Trophoblast cell (in vitro differentiated cells and primary cell): ENCODE data around the gene COL23A1.

Experiments
- DNase-seq, 2 donors: peaks; one replicate each; pipeline ENCODE4 v3.0.0-alpha.2; 2016
- H2AFZ ChIP-seq: 2 replicates; pipeline ENCODE4 v1.6.1; 2013; ENCODE audit warnings: low read length, moderate library complexity, mild to moderate bottlenecking; ENCODE audit not compliant: insufficient read depth, poor library complexity
- H2AK5ac ChIP-seq: 2 replicates; pipeline ENCODE4 v1.6.1; 2013; ENCODE audit warnings: mild to moderate bottlenecking, low read length
- H2BK120ac ChIP-seq: 2 replicates; pipeline ENCODE4 v1.6.1; 2013; ENCODE audit warnings: low read length, mild to moderate bottlenecking, moderate library complexity; ENCODE audit not compliant: insufficient read depth, poor library complexity
- H2BK12ac ChIP-seq: 2 replicates; pipeline ENCODE4 v1.6.1; 2013; ENCODE audit warnings: mild to moderate bottlenecking, low read length, moderate library complexity
- H2BK5ac ChIP-seq: 2 replicates; pipeline ENCODE4 v1.6.1; 2013; ENCODE audit warnings: low read length, low read depth, moderate library complexity, mild to moderate bottlenecking; ENCODE audit not compliant: poor library complexity
- H3K14ac ChIP-seq: 2 replicates; pipeline ENCODE4 v1.6.1; 2013; ENCODE audit warnings: mild to moderate bottlenecking, low read length
- H3K18ac ChIP-seq: 2 replicates; pipeline ENCODE4 v1.6.1; 2013; ENCODE audit warnings: mild to moderate bottlenecking, low read length
- H3K23ac ChIP-seq: 2 replicates; pipeline ENCODE4 v1.6.1; 2013; ENCODE audit warnings: low read length
- H3K27ac ChIP-seq: 2 replicates; pipeline ENCODE4 v1.5.1; 2013; ENCODE audit warnings: low read depth, mild to moderate bottlenecking, inconsistent platforms, low read length, moderate library complexity
- H3K27me3 ChIP-seq: 2 replicates; pipeline ENCODE4 v1.6.1; 2013; ENCODE audit warnings: inconsistent platforms, mild to moderate bottlenecking, low read length, moderate library complexity; ENCODE audit not compliant: insufficient read depth
- H3K36me3 ChIP-seq, 2 experiments: 1 replicate in 1 of 2; 2 replicates in 1 of 2; pipeline ENCODE4 v1.6.1; 2013; ENCODE audit warnings: low read length in 2 of 2, mild to moderate bottlenecking in 2 of 2, moderate library complexity in 1 of 2; ENCODE audit not compliant: insufficient read depth in 2 of 2, control insufficient read depth in 1 of 2
- H3K4ac ChIP-seq: 2 replicates; pipeline ENCODE4 v1.6.1; 2013; ENCODE audit warnings: low read depth, mild to moderate bottlenecking, low read length, moderate library complexity
- H3K4me1 ChIP-seq, 2 experiments: 1 replicate in 1 of 2; 2 replicates in 1 of 2; pipeline ENCODE4 v1.6.1; 2013; ENCODE audit warnings: low read length in 2 of 2, mild to moderate bottlenecking in 2 of 2, moderate library complexity in 1 of 2; ENCODE audit not compliant: insufficient read depth in 2 of 2, control insufficient read depth in 1 of 2
- H3K4me2 ChIP-seq: 2 replicates; pipeline ENCODE4 v1.6.1; 2013; ENCODE audit warnings: inconsistent platforms, mild to moderate bottlenecking, low read length, moderate library complexity
- H3K4me3 ChIP-seq: 2 replicates; pipeline ENCODE4 v1.5.1; 2013; ENCODE audit warnings: mild to moderate bottlenecking, low read depth, low read length, inconsistent platforms
- H3K79me1 ChIP-seq: one replicate; pipeline ENCODE4 v1.6.1; 2013; ENCODE audit warnings: low read length
- H3K79me2 ChIP-seq: 2 replicates; pipeline ENCODE4 v1.6.1; 2013; ENCODE audit warnings: low read length, mild to moderate bottlenecking; ENCODE audit not compliant: control insufficient read depth, insufficient read depth, poor library complexity
- H3K9ac ChIP-seq: 2 replicates; pipeline ENCODE4 v1.6.1; 2013; ENCODE audit warnings: mild to moderate bottlenecking, low read length
- H3K9me3 ChIP-seq: 2 replicates; pipeline ENCODE4 v1.6.1; 2013; ENCODE audit warnings: low read depth, mild to moderate bottlenecking, control low read depth, inconsistent platforms, low read length; ENCODE audit not compliant: insufficient read depth
- H4K12ac ChIP-seq: 2 replicates; pipeline ENCODE4 v1.6.1; 2013; ENCODE audit warnings: low read depth, mild to moderate bottlenecking, low read length, moderate library complexity
- H4K8ac ChIP-seq: 2 replicates; pipeline ENCODE4 v1.6.1; 2013; ENCODE audit warnings: low read depth, mild to moderate bottlenecking, low read length, moderate library complexity
- H4K91ac ChIP-seq: one replicate; pipeline ENCODE4 v1.6.1; 2013; ENCODE audit warnings: low read depth, mild to moderate bottlenecking, low read length, moderate library complexity
- WGBS: extraction: QIAGEN DNeasy Blood & Tissue Kit; methylation state at CpG from one replicate; pipeline ENCODE4 v1.1.7; 2013; ENCODE audit warnings: missing lambda C conversion rate; ENCODE audit not compliant: insufficient read length, insufficient coverage; ENCODE audit errors: extremely low coverage; 5-methylcytosine and 5-hydroxymethylcytosine counted together

The COL23A1 gene

GRCh38 chr5:178434851-178435250 lies 155.3 kb downstream of the COL23A1 start:
- no peak overlapping the region for H3K18ac ChIP-seq
- H4K91ac ChIP-seq = no peak overlapping the region
- H3K79me2 ChIP-seq = no peaks in the 10 kb centered on the region
- no peaks in the 10 kb centered on the region for H3K27me3 ChIP-seq
- H4K8ac ChIP-seq = no peak overlapping the region
- no peak overlapping the region for H3K4me3 ChIP-seq
- no peak overlapping the region for H3K4me2 ChIP-seq
- H3K4me1 ChIP-seq = peaks cover 0 to 3% of the 10 kb centered on the region in 2 experiments
- no peak overlapping the region for H2BK120ac ChIP-seq
- no peak overlapping the region for H4K12ac ChIP-seq
- H3K79me1 ChIP-seq = no peaks in the 10 kb centered on the region
- H3K9ac ChIP-seq = no peak overlapping the region
- H3K4ac ChIP-seq = no peak overlapping the region
- no peaks in the 10 kb centered on the region for H3K36me3 ChIP-seq
- no peak overlapping the region for H3K14ac ChIP-seq
- H2AFZ ChIP-seq = no peak overlapping the region
- H3K9me3 ChIP-seq = peaks cover 4% of the 10 kb centered on the region
- H3K23ac ChIP-seq = no peak overlapping the region
- WGBS = no CpG with 5 or more reads among the region's 17 CpGs
- no peak overlapping the region for H3K27ac ChIP-seq
- H2BK5ac ChIP-seq = no peak overlapping the region
- no peak overlapping the region for H2BK12ac ChIP-seq
- DNase-seq = no peak
- no peak overlapping the region for H2AK5ac ChIP-seq

GRCh38 chr5:178434016-178434761 lies 156.0 kb downstream of the COL23A1 start:
- Histone ChIP-seq H3K4me1 (peaks cover 0 to 3% of the 10 kb centered on the region in 2 experiments), H3K4ac (no peak overlapping the region), H3K79me2 (no peaks in the 10 kb centered on the region), H3K4me2 (no peak overlapping the region), H3K27me3 (no peaks in the 10 kb centered on the region), H2AFZ (no peak overlapping the region), H4K12ac (no peak overlapping the region), H2AK5ac (no peak overlapping the region), H3K79me1 (no peaks in the 10 kb centered on the region), H3K4me3 (no peak overlapping the region), H3K23ac (no peak overlapping the region), H4K91ac (no peak overlapping the region), H3K18ac (no peak overlapping the region), H2BK5ac (no peak overlapping the region), H3K14ac (no peak overlapping the region), H2BK120ac (no peak overlapping the region), H2BK12ac (no peak overlapping the region), H4K8ac (no peak overlapping the region), H3K27ac (no peak overlapping the region), H3K9me3 (peaks cover 4% of the 10 kb centered on the region), H3K9ac (no peak overlapping the region), H3K36me3 (no peaks in the 10 kb centered on the region)
- no peak for DNase-seq
- WGBS = no CpG with 5 or more reads among the region's 13 CpGs

DNA sequence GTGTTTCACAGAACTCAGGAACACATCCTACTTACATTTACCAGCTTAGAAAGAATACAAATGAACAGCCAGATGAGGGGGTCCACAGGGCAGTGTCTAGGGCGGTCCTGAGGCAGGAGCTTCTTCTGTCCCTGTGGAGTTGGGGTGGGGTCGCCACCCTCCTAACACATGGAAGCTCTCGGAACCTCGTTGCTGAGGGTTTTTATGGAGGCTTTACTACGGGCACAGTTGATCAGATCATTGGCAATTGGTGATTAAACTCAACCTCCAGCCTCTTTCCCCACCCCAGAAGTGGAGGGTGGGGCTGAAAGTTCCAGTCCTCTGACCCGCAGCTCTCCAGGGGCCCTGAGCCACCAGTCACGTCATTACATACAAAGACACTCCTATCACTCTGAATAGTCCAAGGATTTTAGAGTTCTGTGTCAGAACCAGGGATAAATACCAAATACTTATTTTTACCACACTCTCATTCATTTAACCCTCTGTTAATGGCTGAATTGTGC lies 156.9 kb downstream of the COL23A1 start:
- H3K27me3 ChIP-seq = no peaks in the 10 kb centered on the region
- no peak overlapping the region for H2AFZ ChIP-seq
- peaks cover 0 to 3% of the 10 kb centered on the region in 2 experiments for H3K4me1 ChIP-seq
- WGBS = no CpG with 5 or more reads among the region's 7 CpGs
- H3K4me2 ChIP-seq = no peak overlapping the region
- H3K79me1 ChIP-seq = no peaks in the 10 kb centered on the region
- no peak overlapping the region for H3K4ac ChIP-seq
- no peak overlapping the region for H4K8ac ChIP-seq
- no peak overlapping the region for H3K14ac ChIP-seq
- no peak overlapping the region for H2BK120ac ChIP-seq
- no peak overlapping the region for H4K91ac ChIP-seq
- peaks cover 4% of the 10 kb centered on the region for H3K9me3 ChIP-seq
- H3K4me3 ChIP-seq = no peak overlapping the region
- H3K27ac ChIP-seq = no peak overlapping the region
- no peak overlapping the region for H4K12ac ChIP-seq
- no peak overlapping the region for H2BK5ac ChIP-seq
- no peaks in the 10 kb centered on the region for H3K79me2 ChIP-seq
- peak in 1 of 2 donors; percentile 14 for DNase-seq
- H3K23ac ChIP-seq = no peak overlapping the region
- H3K36me3 ChIP-seq = no peaks in the 10 kb centered on the region
- no peak overlapping the region for H3K9ac ChIP-seq
- no peak overlapping the region for H2AK5ac ChIP-seq
- no peak overlapping the region for H2BK12ac ChIP-seq
- H3K18ac ChIP-seq = no peak overlapping the region

DNA sequence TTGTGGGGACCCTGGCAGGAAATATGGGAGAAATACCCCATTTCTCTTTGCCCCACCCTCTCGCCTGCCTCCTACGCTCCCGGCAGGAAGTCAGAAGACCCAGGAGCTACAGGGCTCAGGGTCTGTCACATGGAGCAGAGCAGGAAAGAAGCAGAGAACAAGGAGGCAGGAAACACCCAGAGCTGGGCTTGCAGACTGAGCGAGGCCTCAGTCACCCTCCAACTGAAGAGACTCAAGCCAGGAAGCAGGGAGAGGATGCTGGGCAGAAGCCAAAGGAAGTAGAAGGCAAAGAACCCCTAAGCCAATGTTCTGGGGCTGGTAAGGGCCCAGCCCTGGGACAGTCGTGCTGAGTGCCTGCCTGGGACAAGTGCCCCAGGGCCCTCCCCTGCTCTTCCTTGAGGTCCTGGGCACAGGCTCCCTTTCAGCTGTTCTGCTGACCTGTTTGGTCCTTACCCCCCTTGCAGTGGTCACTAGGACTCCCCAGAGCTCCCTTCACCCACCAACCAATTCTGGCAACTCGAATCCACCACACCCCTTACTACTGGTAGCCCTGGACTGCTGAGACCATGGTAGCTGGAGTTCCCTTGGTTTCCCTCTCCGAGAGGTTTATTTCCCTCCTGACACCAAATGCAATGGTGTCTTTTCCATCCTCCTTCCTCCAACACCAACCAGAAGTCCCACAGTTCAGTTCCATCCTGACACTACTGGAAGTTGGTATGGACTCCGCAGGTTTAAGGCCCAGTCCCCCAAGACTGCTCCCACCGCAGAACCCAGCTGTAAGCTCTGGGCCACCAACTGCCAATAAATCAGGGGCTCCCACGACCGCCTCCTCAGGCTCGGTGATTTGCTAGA lies 157.5 kb downstream of the COL23A1 start:
- Histone ChIP-seq H4K8ac (no peak overlapping the region), H3K4me1 (peaks cover 0 to 3% of the 10 kb centered on the region in 2 experiments), H4K91ac (no peak overlapping the region), H2BK12ac (no peak overlapping the region), H2BK120ac (no peak overlapping the region), H3K79me1 (no peaks in the 10 kb centered on the region), H3K9ac (no peak overlapping the region), H3K4me3 (no peak overlapping the region), H3K14ac (no peak overlapping the region), H3K4ac (no peak overlapping the region), H2BK5ac (no peak overlapping the region), H3K23ac (no peak overlapping the region), H3K27ac (no peak overlapping the region), H4K12ac (no peak overlapping the region), H3K18ac (no peak overlapping the region), H3K9me3 (peaks cover 4% of the 10 kb centered on the region), H2AK5ac (no peak overlapping the region), H3K4me2 (no peak overlapping the region), H3K36me3 (no peaks in the 10 kb centered on the region), H2AFZ (no peak overlapping the region), H3K79me2 (no peaks in the 10 kb centered on the region), H3K27me3 (no peaks in the 10 kb centered on the region)
- WGBS = no CpG with 5 or more reads among the region's 12 CpGs
- DNase-seq = no peak
